ENCODE measurements around the gene ZNF569.
"Not testable (repeated sequence)": the region's sequence is repeated elsewhere in the genome, so short reads cannot be mapped to it uniquely, and the experiment has no call there.

ZNF569 gene

GRCh38 chr19:37466277-37466797, 907 bp downstream of the ZNF569 start:
- no peak for DNase-seq (ENCODE audit: low spot score)
- TF ChIP-seq, protein P1, sequence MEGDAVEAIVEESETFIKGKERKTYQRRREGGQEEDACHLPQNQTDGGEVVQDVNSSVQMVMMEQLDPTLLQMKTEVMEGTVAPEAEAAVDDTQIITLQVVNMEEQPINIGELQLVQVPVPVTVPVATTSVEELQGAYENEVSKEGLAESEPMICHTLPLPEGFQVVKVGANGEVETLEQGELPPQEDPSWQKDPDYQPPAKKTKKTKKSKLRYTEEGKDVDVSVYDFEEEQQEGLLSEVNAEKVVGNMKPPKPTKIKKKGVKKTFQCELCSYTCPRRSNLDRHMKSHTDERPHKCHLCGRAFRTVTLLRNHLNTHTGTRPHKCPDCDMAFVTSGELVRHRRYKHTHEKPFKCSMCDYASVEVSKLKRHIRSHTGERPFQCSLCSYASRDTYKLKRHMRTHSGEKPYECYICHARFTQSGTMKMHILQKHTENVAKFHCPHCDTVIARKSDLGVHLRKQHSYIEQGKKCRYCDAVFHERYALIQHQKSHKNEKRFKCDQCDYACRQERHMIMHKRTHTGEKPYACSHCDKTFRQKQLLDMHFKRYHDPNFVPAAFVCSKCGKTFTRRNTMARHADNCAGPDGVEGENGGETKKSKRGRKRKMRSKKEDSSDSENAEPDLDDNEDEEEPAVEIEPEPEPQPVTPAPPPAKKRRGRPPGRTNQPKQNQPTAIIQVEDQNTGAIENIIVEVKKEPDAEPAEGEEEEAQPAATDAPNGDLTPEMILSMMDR (IDR thresholded peaks at IDR 0.05; ENCODE audit: extremely low read depth, missing control alignments), result no peak

DNA sequence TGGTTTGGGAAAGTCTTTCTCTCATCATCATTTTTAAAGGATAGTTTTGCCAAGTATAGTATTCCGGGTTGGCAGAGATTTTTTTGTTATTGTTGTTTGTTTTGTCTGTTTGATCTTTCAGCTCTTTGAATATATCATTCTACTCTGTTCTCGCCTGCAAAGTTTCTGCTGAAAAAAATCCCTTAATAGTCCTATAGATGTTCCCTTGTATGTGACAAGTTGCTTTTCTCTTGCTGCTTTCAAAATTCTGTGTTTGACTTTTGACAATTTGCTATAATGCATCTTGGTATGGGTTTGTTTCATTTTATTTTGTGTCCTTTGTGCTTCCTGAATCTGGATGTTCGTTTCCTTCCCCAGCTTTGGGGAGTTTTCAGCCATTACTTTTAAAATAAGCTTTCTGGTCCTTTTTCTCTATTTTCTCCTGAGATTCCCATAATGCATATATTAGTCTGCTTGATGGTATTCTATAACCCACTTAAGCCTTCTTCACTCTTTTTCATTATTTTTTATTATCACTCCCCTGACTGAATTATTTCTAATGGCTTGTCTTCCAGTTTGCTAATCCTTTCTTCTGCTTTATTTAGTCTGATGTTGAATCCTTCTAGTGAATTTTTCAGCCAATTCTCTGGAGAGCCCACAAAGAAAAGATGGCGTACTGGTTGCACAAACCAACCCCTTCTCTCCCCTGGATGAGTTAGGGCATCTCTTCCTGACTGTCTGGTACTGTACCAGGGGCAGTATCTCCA, 14.6 kb downstream of the ZNF569 start:
- no peak for DNase-seq (ENCODE audit: low spot score)
- TF ChIP-seq, protein P1 (IDR thresholded peaks at IDR 0.05; ENCODE audit: extremely low read depth, missing control alignments), result no peak

DNA sequence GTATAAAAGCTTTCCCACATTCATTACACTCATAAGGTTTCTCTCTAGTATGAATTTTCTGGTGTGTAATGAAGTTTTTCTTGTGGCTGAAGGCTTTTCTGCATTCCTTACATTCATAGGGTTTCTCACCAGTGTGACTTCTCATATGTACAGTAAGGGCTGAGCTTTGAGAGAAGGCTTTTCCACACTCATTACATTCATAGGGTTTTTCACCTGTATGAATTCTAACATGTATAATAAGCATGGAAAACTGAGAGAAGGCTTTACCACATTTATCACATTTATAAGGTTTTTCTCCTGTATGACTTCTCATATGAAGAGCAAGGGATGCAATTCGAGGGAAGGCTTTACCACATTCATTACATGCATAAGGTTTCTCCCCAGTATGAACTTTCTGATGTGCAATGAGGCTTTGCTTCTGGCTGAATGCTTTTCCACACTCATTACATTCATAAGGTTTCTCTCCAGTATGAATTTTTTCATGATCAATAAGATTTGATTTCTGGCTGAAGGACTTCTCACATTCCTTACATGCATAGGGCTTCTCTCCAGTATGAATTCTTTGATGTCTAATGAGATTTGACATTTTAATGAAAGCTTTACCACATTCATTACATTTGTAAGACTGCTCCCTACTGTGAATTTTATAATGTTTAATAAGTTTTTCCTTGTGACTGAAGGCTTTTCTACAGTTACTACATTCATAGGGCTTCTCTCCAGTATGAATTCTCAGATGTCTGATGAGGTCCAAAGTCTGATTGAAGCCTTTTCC, 53.7 kb downstream of the ZNF569 start:
- TF ChIP-seq, protein P1 (IDR thresholded peaks at IDR 0.05; ENCODE audit: extremely low read depth, missing control alignments), result no peak
- no peak for DNase-seq (ENCODE audit: low spot score)

- TF ChIP-seq, protein P1 (IDR thresholded peaks at IDR 0.05; ENCODE audit: extremely low read depth, missing control alignments), result no peak
These were observed 54.5 kb downstream of the ZNF569 start for GRCh38 chr19:37412700-37413099.

DNA sequence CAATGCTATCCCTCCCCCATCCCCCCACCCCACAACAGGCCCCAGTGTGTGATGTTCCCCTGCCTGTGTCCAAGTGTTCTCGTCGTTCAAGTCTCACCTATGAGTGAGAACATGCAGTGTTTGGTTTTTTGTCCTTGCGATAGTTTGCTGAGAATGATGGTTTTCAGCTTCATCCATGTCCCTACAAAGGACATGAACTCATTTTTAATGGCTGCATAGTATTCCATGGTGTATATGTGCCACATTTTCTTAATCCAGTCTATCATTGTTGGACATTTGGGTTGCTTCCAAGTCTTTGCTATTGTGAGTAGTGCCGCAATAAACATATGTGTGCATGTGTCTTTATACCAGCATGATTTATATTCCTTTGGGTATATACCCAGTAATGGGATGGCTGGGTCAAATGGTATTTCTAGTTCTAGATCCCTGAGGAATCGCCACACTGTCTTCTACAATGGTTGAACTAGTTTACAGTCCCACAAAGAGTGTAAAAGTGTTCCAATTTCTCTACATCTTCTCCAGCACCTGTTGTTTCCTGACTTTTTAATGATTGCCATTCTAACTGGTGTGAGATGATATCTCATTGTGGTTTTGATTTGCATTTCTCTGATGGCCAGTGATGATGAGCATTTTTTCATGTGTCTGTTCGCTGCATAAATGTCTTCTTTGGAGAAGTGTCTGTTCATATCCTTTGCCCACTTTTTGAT, 61.0 kb downstream of the ZNF569 start:
- DNase-seq (ENCODE audit: low spot score), result not testable (repeated sequence)

More at GRCh38 chr19:37412700-37413099, 54.5 kb downstream of the ZNF569 start:
- DNase-seq (ENCODE audit: low spot score), result no peak

GRCh38 chr19:37403403-37403802, 63.8 kb downstream of the ZNF569 start:
- TF ChIP-seq, protein P1 (IDR thresholded peaks at IDR 0.05; ENCODE audit: extremely low read depth, missing control alignments), result no peak
- no peak for DNase-seq (ENCODE audit: low spot score)

DNA sequence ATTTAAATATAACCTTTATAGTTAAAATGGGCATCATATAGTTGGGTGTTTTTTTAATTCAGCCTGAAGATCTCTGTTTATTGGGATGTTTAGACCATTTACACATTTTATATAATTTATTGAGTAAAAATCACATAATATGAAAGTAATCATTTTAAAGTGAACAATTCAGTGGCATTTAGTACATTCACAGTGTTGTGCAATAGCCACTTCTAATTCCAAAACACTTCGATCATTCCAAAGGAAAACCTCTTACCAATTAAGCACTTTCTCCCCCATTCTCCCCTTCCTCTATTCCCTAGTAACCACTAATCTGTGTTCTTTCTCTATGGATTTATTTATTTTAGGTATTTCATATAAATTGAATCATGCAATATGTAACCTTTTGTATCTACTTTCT, 66.2 kb downstream of the ZNF569 start:
- TF ChIP-seq, protein P1 (IDR thresholded peaks at IDR 0.05; ENCODE audit: extremely low read depth, missing control alignments), result no peak

DNA sequence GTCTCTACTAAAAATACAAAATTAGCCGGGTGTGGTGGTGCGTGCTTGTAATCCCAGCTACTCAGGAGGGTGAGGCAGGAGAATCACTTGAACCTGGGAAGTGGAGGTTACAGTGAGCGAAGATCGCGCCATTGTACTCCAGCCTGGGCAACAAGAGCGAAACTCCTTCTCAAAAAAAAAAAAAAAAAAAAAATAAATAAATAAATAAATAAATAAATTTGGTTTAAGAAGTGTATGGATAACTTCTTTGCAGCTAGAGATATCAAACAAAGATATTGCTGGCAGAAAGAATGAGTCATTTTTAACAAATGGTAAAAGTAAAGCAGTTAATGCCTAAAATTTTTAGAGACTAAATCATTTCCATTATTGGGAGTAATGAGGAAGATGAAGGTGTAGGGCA, 75.8 kb downstream of the ZNF569 start:
- not testable (repeated sequence) for DNase-seq (ENCODE audit: low spot score)

More for the DNA sequence above, 66.2 kb downstream of the ZNF569 start:
- no peak for DNase-seq (ENCODE audit: low spot score)
